ENCODE results near the gene STIL. TPM values are rescaled to one million over a fixed set of nuclear protein-coding genes. Genes with fewer than 3 reads are reported as not detected.
A peak's percentile ranks its signal among the peaks of the same experiment; 100 is the strongest.

Gene STIL
- total and polyA plus RNA-seq, 4 donors = 0.26 to 20.5 (median 0.75) TPM

DNA sequence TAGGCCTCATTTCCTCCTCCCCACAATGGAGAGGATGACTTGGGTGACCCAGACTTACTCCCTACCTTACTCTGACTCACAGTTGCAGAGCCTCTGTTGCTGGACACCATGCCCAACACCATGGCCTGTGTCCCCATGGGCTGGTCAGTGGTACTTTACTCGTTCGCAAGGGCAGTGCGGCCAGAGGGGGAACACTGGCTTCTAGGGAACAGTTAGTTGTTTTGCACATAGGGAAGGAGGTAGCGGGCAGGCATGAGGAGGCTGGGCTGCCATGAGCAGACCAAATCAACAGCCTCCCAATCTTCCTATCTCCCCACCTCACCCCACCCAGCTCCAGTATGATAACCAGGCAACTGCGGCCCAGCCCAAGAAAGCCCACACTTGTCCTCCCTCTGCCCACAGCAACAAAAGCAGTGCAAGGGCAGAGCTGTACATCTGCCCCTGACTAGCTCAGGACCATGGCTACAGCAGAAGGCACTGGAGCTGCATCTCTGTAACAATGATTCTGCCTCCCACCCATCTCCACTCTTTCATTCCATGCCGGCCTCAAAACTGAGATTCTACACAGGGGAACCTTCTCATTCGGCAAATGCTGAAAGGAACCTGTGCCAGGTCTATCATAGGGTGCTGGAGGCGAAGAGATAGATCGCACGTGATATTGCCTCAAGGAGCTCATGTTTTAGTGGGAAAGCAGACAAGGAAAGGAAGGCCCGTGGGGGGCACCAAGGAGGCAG, 100.5 kb downstream of the STIL start:
- Histone ChIP-seq H3K9me3 (ENCODE audit: control insufficient read depth in 4 of 4, low read length in 3 of 4) (no peaks in the 10 kb centered on the region), H3K4me1 (ENCODE audit: control insufficient read depth in 4 of 4, insufficient read depth in 4 of 4, low read length in 3 of 4) (no peaks in the 10 kb centered on the region), H3K27me3 (ENCODE audit: control insufficient read depth in 4 of 4, insufficient read depth in 4 of 4, low read length in 3 of 4) (peaks cover 0 to 3% (median 0%) of the 10 kb centered on the region in 4 donors), H3K27ac (ENCODE audit: low read depth in 1 of 2, low read length in 2 of 2) (no peak overlapping the region), H3K4me3 (ENCODE audit: low read depth in 1 of 3, low read length in 3 of 3) (no peak overlapping the region), H3K9ac (ENCODE audit: low read depth in 1 of 2, low read length in 2 of 2) (no peak overlapping the region), H3K36me3 (ENCODE audit: control insufficient read depth in 4 of 4, insufficient read depth in 3 of 4, low read depth in 1 of 4, low read length in 3 of 4) (no peaks in the 10 kb centered on the region)
- peak; percentile 52 for DNase-seq (ENCODE audit: low spot score)
- TF ChIP-seq EGR1 (IDR thresholded peaks at IDR 0.05; ENCODE audit: low read depth in 2 of 2) (no peak), TAF1 (conservative IDR thresholded peaks at IDR 0.05) (no peak)
- WGBS = 67% methylated on average over 11 of the region's 11 CpGs

DNA sequence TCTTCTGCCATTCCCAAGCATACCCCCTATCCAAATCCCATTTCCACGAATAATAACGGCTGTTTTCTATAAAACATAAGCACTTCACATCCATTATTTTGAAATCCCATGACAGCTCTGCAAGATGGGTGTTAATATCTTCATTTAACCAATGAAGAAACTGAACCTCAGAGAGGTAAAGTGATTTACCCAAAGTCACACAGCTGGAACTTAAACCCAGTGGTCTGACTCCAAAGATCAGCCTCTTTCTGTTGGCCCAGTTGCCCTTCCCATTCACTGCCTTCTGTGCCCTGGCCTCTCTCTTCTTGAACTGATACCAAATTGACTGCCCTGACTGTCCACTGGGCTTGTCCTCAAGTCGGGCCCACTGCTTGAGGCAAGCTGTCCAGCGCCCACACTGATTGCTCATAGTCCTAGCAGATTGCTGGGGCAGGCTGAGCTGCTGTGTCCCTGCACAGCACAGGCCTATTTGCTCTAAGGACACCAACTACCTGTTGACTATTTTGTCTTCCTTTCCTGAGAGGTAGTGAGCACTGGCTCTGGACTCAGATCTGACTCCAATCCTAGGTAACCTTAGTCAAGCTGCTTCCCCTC, 101.2 kb downstream of the STIL start:
- WGBS = 79% methylated on average over 4 of the region's 4 CpGs
- H3K27ac ChIP-seq (ENCODE audit: low read depth in 1 of 2, low read length in 2 of 2) = peak overlapping the region in 1 of 2 donors; percentile 37
- H3K4me1 ChIP-seq (ENCODE audit: control insufficient read depth in 4 of 4, insufficient read depth in 4 of 4, low read length in 3 of 4) = no peaks in the 10 kb centered on the region
- H3K36me3 ChIP-seq (ENCODE audit: control insufficient read depth in 4 of 4, insufficient read depth in 3 of 4, low read depth in 1 of 4, low read length in 3 of 4) = no peaks in the 10 kb centered on the region
- H3K27me3 ChIP-seq (ENCODE audit: control insufficient read depth in 4 of 4, insufficient read depth in 4 of 4, low read length in 3 of 4) = peaks cover 0 to 3% (median 0%) of the 10 kb centered on the region in 4 donors
- H3K9ac ChIP-seq (ENCODE audit: low read depth in 1 of 2, low read length in 2 of 2) = no peak overlapping the region
- H3K9me3 ChIP-seq (ENCODE audit: control insufficient read depth in 4 of 4, low read length in 3 of 4) = no peaks in the 10 kb centered on the region
- H3K4me3 ChIP-seq (ENCODE audit: low read depth in 1 of 3, low read length in 3 of 3) = no peak overlapping the region
- no peak for DNase-seq (ENCODE audit: low spot score)
- TF ChIP-seq GABPA (IDR thresholded peaks at IDR 0.05 in 1 of 2, conservative IDR thresholded peaks at IDR 0.05 in 1 of 2) (no peak), YY1 (IDR thresholded peaks at IDR 0.05) (no peak), RXRA (IDR thresholded peaks at IDR 0.05) (no peak), FOXA2 (IDR thresholded peaks at IDR 0.05) (no peak), SP1 (IDR thresholded peaks at IDR 0.05) (no peak), HNF4A (conservative IDR thresholded peaks at IDR 0.05) (no peak), RAD21 (IDR thresholded peaks at IDR 0.05) (no peak), NR2F2 (IDR thresholded peaks at IDR 0.05) (no peak), HNF4G (IDR thresholded peaks at IDR 0.05) (no peak), JUND (IDR thresholded peaks at IDR 0.05) (no peak), FOXA1 (IDR thresholded peaks at IDR 0.05) (no peak), EGR1 (IDR thresholded peaks at IDR 0.05; ENCODE audit: low read depth in 2 of 2) (no peak), TAF1 (conservative IDR thresholded peaks at IDR 0.05) (no peak)
- TF ChIP-seq, protein P1, sequence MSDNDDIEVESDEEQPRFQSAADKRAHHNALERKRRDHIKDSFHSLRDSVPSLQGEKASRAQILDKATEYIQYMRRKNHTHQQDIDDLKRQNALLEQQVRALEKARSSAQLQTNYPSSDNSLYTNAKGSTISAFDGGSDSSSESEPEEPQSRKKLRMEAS (IDR thresholded peaks at IDR 0.05) = no peak
- TF ChIP-seq, protein P2, sequence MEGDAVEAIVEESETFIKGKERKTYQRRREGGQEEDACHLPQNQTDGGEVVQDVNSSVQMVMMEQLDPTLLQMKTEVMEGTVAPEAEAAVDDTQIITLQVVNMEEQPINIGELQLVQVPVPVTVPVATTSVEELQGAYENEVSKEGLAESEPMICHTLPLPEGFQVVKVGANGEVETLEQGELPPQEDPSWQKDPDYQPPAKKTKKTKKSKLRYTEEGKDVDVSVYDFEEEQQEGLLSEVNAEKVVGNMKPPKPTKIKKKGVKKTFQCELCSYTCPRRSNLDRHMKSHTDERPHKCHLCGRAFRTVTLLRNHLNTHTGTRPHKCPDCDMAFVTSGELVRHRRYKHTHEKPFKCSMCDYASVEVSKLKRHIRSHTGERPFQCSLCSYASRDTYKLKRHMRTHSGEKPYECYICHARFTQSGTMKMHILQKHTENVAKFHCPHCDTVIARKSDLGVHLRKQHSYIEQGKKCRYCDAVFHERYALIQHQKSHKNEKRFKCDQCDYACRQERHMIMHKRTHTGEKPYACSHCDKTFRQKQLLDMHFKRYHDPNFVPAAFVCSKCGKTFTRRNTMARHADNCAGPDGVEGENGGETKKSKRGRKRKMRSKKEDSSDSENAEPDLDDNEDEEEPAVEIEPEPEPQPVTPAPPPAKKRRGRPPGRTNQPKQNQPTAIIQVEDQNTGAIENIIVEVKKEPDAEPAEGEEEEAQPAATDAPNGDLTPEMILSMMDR (IDR thresholded peaks at IDR 0.05; ENCODE audit: low read depth, low read length, missing input control) = no peak
- TF ChIP-seq, protein P3, sequence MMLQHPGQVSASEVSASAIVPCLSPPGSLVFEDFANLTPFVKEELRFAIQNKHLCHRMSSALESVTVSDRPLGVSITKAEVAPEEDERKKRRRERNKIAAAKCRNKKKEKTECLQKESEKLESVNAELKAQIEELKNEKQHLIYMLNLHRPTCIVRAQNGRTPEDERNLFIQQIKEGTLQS (IDR thresholded peaks at IDR 0.05) = no peak
- TF ChIP-seq, protein P4, sequence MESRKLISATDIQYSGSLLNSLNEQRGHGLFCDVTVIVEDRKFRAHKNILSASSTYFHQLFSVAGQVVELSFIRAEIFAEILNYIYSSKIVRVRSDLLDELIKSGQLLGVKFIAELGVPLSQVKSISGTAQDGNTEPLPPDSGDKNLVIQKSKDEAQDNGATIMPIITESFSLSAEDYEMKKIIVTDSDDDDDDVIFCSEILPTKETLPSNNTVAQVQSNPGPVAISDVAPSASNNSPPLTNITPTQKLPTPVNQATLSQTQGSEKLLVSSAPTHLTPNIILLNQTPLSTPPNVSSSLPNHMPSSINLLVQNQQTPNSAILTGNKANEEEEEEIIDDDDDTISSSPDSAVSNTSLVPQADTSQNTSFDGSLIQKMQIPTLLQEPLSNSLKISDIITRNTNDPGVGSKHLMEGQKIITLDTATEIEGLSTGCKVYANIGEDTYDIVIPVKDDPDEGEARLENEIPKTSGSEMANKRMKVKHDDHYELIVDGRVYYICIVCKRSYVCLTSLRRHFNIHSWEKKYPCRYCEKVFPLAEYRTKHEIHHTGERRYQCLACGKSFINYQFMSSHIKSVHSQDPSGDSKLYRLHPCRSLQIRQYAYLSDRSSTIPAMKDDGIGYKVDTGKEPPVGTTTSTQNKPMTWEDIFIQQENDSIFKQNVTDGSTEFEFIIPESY (IDR thresholded peaks at IDR 0.05) = no peak
- TF ChIP-seq, protein P5, sequence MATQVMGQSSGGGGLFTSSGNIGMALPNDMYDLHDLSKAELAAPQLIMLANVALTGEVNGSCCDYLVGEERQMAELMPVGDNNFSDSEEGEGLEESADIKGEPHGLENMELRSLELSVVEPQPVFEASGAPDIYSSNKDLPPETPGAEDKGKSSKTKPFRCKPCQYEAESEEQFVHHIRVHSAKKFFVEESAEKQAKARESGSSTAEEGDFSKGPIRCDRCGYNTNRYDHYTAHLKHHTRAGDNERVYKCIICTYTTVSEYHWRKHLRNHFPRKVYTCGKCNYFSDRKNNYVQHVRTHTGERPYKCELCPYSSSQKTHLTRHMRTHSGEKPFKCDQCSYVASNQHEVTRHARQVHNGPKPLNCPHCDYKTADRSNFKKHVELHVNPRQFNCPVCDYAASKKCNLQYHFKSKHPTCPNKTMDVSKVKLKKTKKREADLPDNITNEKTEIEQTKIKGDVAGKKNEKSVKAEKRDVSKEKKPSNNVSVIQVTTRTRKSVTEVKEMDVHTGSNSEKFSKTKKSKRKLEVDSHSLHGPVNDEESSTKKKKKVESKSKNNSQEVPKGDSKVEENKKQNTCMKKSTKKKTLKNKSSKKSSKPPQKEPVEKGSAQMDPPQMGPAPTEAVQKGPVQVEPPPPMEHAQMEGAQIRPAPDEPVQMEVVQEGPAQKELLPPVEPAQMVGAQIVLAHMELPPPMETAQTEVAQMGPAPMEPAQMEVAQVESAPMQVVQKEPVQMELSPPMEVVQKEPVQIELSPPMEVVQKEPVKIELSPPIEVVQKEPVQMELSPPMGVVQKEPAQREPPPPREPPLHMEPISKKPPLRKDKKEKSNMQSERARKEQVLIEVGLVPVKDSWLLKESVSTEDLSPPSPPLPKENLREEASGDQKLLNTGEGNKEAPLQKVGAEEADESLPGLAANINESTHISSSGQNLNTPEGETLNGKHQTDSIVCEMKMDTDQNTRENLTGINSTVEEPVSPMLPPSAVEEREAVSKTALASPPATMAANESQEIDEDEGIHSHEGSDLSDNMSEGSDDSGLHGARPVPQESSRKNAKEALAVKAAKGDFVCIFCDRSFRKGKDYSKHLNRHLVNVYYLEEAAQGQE (IDR thresholded peaks at IDR 0.05) = no peak

All from liver (tissue), 9 donors.